SK-N-SH (cell line): ENCODE measurements around the gene PRX.

Experiments
- EP300 ChIP-seq, 2 experiments: IDR thresholded peaks; 2 replicates each; pipeline versions ENCODE4 v1.4.0 to v1.6.1; 2012; ENCODE audit warnings: borderline replicate concordance in 1 of 2, low read depth in 1 of 2, low read length in 1 of 2
- POLR2AphosphoS5 ChIP-seq: IDR thresholded peaks from 2 replicates; pipeline ENCODE4 v1.6.1; 2012; ENCODE audit warnings: low read depth, low read length
- RAD21 ChIP-seq: IDR thresholded peaks from 2 replicates; pipeline ENCODE4 v1.6.1; 2012; ENCODE audit warnings: mild to moderate bottlenecking, low read length
- TF ChIP-seq, protein P1 (sequence below): fragments of 200-600 bp; sonication (generic); IDR thresholded peaks from 2 replicates; pipeline ENCODE4 v1.6.1; 2017; ENCODE audit warnings: antibody characterized with exemption, mild to moderate bottlenecking, moderate library complexity

- TF ChIP-seq POLR2AphosphoS5 = no peak
- no peak for TF ChIP-seq RAD21
- TF ChIP-seq EP300 (IDR thresholded peaks at IDR 0.05; ENCODE audit: borderline replicate concordance in 1 of 2, low read depth in 1 of 2, low read length in 1 of 2) = no peak
- TF ChIP-seq, protein P1, sequence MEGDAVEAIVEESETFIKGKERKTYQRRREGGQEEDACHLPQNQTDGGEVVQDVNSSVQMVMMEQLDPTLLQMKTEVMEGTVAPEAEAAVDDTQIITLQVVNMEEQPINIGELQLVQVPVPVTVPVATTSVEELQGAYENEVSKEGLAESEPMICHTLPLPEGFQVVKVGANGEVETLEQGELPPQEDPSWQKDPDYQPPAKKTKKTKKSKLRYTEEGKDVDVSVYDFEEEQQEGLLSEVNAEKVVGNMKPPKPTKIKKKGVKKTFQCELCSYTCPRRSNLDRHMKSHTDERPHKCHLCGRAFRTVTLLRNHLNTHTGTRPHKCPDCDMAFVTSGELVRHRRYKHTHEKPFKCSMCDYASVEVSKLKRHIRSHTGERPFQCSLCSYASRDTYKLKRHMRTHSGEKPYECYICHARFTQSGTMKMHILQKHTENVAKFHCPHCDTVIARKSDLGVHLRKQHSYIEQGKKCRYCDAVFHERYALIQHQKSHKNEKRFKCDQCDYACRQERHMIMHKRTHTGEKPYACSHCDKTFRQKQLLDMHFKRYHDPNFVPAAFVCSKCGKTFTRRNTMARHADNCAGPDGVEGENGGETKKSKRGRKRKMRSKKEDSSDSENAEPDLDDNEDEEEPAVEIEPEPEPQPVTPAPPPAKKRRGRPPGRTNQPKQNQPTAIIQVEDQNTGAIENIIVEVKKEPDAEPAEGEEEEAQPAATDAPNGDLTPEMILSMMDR = no peak
Measured at GRCh38 chr19:40348961-40349507, 64.1 kb downstream of the PRX start.
